Stimulated activated CD8-positive, alpha-beta memory T cell treated with anti-CD3 and anti-CD28 coated beads, Interleukin-7, amount 100 ng/mL, for 24 hours (primary cell): ENCODE results near the gene XYLT1.

Source experiments
- DNase-seq: peaks from one replicate; pipeline ENCODE4 v3.0.0-alpha.2; 2020; ENCODE audit warnings: low read depth

Gene XYLT1

DNA sequence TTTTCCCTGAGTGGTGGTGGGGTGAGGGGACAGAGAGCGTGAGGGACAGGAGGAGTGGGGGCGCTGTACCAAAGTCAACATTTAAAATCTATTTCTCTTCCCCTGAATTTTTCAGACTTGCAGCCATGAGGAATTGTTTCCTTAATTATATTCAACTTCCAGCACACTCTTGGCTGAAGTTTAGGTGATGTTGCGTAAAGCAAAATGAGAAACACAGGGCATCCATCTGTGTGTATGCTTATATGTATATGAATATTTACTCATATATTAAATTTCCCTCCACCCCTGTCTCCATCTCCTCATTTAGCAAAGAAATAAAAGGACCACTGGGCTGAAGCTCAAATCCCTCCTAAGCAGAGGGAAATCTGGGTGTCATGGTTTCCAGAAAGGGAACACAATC is 218.1 kb downstream of the XYLT1 start:
- DNase-seq = no peak

GRCh38 chr16:17252064-17252463 is 218.7 kb downstream of the XYLT1 start:
- DNase-seq = no peak

DNA sequence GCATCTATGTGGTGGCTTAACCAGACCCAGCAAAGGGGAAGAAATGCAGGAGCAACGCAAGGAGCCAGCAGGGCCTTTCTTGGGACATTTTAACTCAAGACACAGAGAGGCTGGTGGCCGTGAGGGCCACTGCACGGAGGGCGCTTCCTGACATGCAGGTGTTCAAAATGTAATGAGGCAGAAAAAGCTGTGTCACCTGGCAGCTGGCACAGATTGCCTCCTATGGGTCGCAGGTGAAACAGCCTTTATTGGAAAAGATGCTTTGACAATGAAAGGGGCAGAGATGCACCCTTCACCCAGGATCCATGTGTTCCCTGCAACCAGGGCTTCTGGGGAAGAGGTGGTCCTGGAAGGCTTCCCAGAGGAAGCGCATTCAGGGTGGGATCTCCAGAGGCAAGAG is 219.3 kb downstream of the XYLT1 start:
- no peak for DNase-seq

DNA sequence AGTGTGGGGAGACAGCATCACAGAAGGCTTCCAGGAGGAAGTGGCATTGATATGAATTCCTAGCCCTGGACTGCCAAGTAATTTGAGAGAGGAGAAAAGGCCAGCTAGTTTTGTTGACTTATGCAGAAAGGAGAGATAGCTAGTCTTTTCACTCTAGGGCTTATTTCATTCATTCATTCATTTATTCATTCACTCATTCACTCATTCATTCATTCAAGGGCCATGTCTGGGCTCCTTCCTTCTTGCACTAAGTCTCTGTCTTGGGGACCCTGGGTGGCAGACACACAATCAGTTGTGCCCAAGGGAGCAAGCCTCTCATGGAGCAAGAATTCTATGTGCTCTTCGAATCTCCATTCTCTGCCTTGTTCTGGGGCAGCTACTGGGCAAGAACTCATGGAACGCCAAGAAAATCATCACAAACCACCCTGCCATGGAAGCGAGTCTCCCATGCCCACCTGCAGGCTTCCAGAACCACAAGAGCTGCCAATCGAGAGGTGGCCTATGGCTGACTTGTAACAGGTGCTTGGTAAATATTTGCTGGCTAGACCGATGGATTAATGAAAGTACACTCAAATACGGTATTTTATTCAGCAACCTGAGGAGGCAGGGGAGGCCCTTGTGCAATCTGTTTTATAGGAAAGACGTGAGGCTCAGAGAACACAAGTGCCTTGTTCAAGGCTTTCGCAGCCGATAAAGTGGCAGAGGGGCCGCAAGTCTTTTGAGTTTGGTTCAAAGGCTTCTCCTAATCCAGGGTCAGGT is 223.6 kb downstream of the XYLT1 start:
- no peak for DNase-seq

DNA sequence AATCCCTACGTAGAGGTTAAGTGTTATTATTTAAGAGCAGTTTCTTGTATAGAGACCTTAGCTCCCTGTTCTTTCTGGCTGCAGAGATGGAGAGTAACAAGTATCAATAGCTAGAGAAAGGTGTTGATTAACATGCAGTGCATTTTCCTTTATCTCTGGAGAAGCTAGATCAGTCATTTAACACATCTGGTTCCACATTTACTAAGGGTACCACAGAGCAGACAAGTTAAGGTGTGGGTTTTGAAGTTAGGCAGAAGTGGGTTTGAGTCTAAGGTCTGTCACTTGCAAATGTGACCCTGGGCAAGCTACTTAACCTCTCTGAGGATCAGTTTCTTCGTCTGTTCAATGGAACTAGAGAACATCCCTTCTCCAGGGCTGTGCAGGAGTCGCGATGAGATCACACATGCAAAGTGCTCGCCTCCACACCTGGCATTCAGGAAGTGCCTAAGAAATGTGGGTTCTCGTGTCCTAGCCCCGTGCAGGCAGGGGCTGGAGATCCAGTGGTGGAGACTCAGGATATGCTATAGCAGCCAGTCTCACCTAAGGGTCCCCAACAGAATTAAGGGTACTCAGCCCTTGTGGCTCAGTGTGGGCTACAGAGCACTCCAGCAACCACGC is 224.4 kb downstream of the XYLT1 start:
- DNase-seq = no peak

DNA sequence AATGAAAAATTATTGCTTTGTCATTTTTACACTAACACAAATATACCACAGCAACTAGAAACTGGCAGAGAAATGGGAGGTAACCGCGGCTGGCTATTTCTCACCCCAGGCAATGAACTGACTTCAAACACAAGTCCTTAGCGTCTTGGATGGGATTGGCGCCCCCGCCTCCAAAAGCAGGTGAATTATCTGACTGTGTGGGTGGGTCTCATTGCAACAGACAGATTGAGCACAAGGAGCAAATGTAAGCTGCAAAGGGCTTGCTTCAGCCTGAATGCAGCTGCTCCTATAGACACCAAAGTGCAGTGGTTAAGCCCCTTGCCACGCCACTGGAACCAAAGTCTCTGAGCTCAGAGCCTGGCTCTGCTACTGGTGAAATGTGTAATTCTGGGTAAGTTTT is 225.0 kb downstream of the XYLT1 start:
- no peak for DNase-seq

GRCh38 chr16:17244872-17245551 is 225.7 kb downstream of the XYLT1 start:
- DNase-seq = no peak

DNA sequence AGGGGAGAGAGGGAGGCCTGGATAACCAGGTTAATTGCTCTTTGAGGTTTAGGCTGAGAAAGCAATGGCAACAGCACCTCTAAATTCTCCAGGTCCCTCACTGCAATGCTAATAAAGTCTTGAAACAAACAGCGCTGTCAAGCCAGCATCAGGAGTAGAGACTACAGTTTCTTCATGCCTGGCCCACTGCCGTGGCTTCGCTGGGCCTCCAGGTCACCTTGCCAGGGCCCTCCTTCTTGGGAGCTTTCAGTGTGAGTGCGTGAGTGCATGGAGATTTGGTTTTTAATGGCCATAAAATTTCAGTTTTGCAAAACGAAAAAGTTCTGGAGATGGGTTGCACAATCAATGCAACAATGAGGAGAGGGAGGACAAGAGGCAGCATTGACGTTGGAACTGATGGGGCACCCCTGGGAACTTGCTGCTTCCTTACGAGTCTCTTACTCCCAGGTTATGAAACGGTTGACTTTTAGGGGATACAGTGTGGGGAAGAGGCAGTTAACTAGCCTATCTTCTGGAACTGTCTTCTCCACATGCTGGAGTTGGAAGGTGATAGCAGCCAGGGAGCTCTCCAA is 229.4 kb downstream of the XYLT1 start:
- DNase-seq = no peak

DNA sequence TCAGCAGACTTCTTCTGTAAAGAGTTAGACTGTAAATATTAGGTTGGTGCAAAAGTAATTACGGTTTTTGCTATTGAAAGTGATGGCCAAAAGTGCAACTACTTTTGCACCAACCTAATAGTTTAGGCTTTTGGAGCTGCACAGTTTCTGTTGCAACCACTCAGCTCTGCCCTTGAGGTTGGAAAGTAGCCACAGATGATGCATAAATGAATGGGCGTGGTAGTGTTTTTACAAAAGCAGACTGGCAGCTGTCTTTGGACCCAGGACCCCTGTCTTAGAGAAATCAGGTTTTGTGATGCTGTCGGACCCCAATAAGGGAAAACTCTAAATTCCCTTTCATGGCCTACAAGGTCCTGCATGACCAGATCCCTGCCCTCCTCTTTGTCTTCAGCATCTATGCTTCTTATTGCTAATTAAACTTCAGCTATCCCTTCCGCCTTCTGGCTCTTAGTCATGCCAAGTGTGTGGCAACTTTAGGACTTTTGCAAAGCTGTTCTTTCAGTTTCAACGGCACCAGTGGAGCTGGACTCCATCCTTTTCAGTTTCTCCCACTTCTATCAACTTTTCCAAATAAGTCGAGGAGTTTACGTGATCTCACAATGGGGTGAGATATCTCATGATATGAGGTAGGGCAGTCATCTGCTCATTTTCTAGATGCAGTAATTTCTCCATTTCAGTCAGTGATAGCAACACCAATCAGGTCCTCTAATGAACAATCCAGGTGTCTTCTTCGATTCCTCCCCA is 232.3 kb downstream of the XYLT1 start:
- DNase-seq = no peak

- no peak for DNase-seq
Observed at GRCh38 chr16:17237350-17237944, 233.3 kb downstream of the XYLT1 start.

DNA sequence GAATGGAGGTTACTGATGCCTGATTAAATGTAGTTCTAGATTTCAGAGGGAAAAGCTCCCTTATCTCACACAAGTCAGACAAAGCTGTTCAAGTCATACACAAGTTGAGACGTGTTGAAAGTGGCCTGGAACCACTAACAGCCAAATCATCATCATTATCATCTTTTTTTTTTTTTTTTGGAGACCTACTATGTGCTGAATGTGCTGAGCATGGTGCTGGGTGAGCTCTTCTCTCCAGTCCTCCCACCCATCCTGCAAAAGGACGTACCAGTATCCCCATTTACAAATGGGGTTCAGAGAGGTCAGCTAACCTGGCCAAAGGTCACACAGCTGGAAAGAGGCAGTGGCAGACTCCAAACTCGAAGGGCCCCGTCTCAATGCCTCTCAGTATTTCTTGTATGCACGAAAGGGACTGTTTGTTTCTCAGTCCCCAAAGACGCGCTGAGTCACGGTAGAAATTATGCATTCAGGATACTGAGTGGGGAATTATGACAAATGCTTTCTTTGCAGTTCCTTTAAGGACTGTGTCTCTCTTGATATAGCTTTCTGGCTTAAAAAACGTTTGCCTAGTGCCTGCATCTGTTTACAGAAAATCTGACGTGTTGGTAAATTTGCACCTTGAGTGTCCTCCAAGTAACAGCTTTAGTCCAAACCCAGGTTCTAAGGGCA is 235.5 kb downstream of the XYLT1 start:
- DNase-seq = no peak

DNA sequence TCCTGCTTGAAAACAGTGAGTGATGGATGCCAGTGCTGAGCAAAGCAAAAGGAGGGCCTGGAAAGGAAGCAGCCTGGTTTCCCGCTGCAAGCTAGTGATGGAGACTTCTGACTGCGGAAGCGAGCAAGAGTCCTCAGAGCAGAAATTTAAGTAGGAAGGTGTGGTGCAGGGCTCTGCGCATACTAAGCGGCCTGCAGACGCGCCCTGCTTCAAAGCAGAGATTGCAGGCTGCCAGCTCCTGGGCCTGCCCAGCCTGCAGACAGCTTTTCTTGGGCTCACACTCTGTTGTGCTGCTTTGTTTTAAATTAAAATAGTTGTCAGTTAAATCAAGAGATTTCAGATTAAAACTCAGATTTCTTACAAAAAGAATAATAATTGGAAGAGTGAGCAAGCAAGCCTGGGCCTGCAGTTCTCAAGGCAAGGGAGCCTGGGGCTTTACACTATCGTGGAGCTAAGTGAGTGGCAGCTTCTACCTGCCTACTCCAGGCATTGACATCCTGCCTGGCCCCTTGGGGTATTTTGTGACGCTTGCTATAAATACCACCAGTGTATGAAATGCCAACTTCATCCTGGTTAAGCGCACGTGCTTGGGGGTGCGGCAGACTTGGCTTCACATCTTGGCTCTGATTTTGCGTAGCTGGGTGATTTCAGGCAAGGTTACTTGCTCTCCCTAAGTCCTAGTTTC is 237.3 kb downstream of the XYLT1 start:
- DNase-seq = no peak

DNA sequence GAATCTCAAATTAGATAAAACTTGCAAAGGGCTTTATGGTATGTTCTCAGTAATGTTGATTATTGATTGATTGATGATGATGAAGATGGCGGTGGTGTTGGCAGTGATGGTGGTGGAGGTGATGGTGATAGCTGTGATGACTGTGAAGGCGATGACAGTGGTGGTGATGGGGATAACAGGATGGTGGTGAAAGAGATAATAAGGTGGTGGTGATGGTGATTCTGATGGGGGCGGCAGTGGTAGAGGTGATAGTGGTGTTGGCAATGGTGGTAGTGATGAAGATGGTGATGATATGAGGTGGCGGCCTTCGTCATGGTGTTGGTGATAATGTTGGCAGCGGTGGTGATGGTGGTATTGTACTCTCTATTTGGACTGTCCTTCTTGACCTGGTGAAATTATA is 238.3 kb downstream of the XYLT1 start:
- no peak for DNase-seq

- no peak for DNase-seq
Observed at GRCh38 chr16:17231972-17232371, 238.8 kb downstream of the XYLT1 start.

DNA sequence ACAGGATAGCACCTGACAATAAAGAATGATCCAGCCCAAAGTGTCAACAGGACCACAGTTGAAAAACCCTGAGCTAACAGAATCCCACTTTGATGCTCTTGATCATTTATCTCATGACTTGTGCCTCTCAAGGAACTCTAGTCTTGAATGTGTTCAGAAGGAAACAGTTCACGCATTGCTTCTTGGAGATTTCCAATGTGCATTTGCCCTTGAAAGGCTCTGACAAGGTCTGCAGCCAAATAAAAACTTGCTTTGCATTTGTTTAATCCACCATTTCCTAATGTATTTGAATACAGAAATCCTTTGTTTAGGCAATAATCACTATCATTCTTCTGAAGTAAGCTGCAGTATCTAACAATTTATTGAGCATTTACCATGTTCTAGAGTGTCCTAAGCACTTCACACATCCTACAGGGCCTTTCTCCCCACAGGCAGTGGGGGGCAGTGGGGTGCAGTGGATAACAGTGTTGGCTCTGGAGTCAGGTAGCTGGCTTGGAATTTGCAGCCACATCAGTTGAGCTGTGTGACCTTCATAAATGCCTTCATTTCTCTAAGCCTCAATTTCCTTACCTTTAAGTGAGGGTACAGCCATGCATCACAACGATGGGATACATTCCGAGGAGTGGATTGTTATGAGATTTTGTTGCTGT is 239.7 kb downstream of the XYLT1 start:
- no peak for DNase-seq

- DNase-seq = no peak
Observed at GRCh38 chr16:17229766-17230165, 241.0 kb downstream of the XYLT1 start.

DNA sequence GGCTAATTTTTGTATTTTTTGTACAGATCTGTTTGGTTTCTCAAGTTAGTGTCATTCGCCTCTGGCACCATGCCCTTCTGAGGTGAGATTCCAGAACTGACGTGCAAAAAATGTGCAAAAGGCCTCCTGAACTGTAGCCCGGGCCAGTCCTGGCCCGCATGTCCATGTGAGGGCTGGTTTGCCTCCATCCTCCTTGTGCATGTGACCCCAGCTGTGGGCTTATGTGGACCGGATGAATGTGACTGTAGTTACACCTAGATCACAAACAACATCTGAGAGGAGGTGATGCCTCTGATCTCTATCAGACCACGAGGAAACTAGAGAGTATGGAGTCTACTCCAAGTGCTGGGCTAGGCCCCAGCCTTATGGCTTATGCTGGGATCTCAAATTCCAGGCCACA is 241.6 kb downstream of the XYLT1 start:
- no peak for DNase-seq

- no peak for DNase-seq
Observed at GRCh38 chr16:17228708-17229055, 242.1 kb downstream of the XYLT1 start.

DNA sequence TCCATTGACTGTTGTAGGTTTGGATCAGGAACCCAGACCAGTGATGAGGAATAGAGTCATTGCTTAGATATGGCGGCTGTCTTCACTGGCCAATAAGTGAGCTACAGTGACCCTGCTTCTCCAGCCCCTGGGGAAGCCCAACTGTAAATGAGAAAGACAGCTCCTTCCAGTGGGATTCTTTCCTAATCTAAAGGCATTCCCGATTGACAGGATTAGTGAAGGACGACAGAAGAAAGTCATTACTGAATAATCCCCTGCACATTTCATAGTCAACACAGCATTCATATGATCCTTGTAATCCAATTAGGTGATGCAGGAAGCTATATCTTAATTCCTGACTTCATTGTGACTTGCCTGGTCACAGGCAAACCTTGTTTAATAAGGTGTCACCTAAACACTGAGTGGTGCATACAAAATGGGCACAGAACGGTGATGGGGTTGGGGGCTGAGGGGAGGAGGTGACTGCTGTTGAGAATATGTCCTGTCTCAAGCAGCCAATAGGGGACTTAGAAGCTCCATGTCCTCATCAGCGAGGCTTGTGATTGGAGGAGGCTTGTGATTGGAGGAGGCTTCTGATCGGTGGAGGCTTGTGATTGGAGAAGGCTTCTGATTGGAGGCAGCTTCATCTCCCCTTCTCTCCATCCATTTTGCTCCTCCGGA is 242.6 kb downstream of the XYLT1 start:
- DNase-seq = no peak

GRCh38 chr16:17227278-17227677 is 243.5 kb downstream of the XYLT1 start:
- no peak for DNase-seq
